HepG2 (cell line): ENCODE measurements around the gene SPAG9. TPM values are rescaled to one million over a fixed set of nuclear protein-coding genes. Genes with fewer than 3 reads are reported as not detected.
A peak's percentile ranks its signal among the peaks of the same experiment; 100 is the strongest.

Source experiments
- AHR ChIP-seq: IDR thresholded peaks from 2 replicates; pipeline ENCODE4 v1.6.1; 2018; ENCODE audit warnings: missing genetic modification reagents, missing compliant biosample characterization
- CEBPB ChIP-seq: IDR thresholded peaks from 2 replicates; pipeline ENCODE4 v1.6.1; 2011; ENCODE audit warnings: low read depth, low read length, improper control_type of control experiment, borderline replicate concordance
- CREM ChIP-seq, 2 experiments: sonication (generic) in 1 of 2; formaldehyde crosslinking in 1 of 2; IDR thresholded peaks; 2 replicates each; pipeline versions ENCODE4 v1.4.0 to v1.6.1; 2016 to 2020; ENCODE audit warnings: antibody characterized with exemption in 1 of 2, mild to moderate bottlenecking in 1 of 2, missing genetic modification reagents in 1 of 2
- ESRRA ChIP-seq: sonication (generic); formaldehyde crosslinking; IDR thresholded peaks from 2 replicates; pipeline ENCODE4 v1.5.1; 2020; ENCODE audit warnings: mild to moderate bottlenecking, low read depth, missing genetic modification reagents
- HDAC1 ChIP-seq: sonication (generic); formaldehyde crosslinking; IDR thresholded peaks from 2 replicates; pipeline ENCODE4 v1.5.1; 2020; ENCODE audit warnings: mild to moderate bottlenecking, missing genetic modification reagents
- HIC2 ChIP-seq: sonication (generic); formaldehyde crosslinking; IDR thresholded peaks from 2 replicates; pipeline ENCODE4 v1.9.0; 2022; ENCODE audit warnings: low read depth, missing genetic modification reagents
- HNF4A ChIP-seq: sonication (generic); formaldehyde crosslinking; IDR thresholded peaks from 2 replicates; pipeline ENCODE4 v1.4.0; 2020; ENCODE audit warnings: missing genetic modification reagents
- HNF4G ChIP-seq, 2 experiments: sonication (generic) in 1 of 2; formaldehyde crosslinking in 1 of 2; IDR thresholded peaks; 2 replicates each; pipeline versions ENCODE4 v1.4.0 to v1.6.1; 2011 to 2020; ENCODE audit warnings: borderline replicate concordance in 2 of 2, low read depth in 2 of 2, mild to moderate bottlenecking in 2 of 2, low read length in 1 of 2, missing genetic modification reagents in 1 of 2, moderate library complexity in 1 of 2
- KDM3A ChIP-seq: IDR thresholded peaks from 2 replicates; pipeline ENCODE4 v1.6.1; 2018; ENCODE audit warnings: low read depth, missing compliant biosample characterization
- MED1 ChIP-seq: sonication (generic); formaldehyde crosslinking; IDR thresholded peaks from 2 replicates; pipeline ENCODE4 v1.4.0; 2020; ENCODE audit warnings: missing genetic modification reagents
- MIXL1 ChIP-seq: IDR thresholded peaks from 2 replicates; pipeline ENCODE4 v1.6.1; 2016
- NCOA5 ChIP-seq: sonication (generic); formaldehyde crosslinking; IDR thresholded peaks from 2 replicates; pipeline ENCODE4 v1.4.0; 2020; ENCODE audit warnings: missing genetic modification reagents
- PAXIP1 ChIP-seq: sonication (generic); formaldehyde crosslinking; conservative IDR thresholded peaks from 2 replicates; pipeline ENCODE4 v1.4.0; 2020; ENCODE audit warnings: mild to moderate bottlenecking, missing genetic modification reagents, moderate library complexity
- RFXAP ChIP-seq: sonication (generic); formaldehyde crosslinking; IDR thresholded peaks from 2 replicates; pipeline ENCODE4 v1.4.0; 2020; ENCODE audit warnings: missing genetic modification reagents, borderline replicate concordance
- SKI ChIP-seq: fragments of 450-650 bp; IDR thresholded peaks from one replicate; pipeline ENCODE4 v1.6.1; 2018; ENCODE audit warnings: mild to moderate bottlenecking; ENCODE audit not compliant: partially characterized antibody
- SOX13 ChIP-seq, 3 experiments: fragments of 450-650 bp in 1 of 3; sonication (generic) in 1 of 3; formaldehyde crosslinking in 1 of 3; IDR thresholded peaks in 2 of 3; conservative IDR thresholded peaks in 1 of 3; 2 replicates each; pipeline versions ENCODE4 v1.5.0 to v1.6.1; 2016 to 2020; ENCODE audit warnings: antibody characterized with exemption in 1 of 3, mild to moderate bottlenecking in 1 of 3, missing compliant biosample characterization in 1 of 3, missing genetic modification reagents in 1 of 3, moderate library complexity in 1 of 3
- TBX3 ChIP-seq: fragments of 450-650 bp; IDR thresholded peaks from 2 replicates; pipeline ENCODE4 v1.6.1; 2017; ENCODE audit warnings: antibody characterized with exemption, mild to moderate bottlenecking, inconsistent platforms, borderline replicate concordance
- ZNF331 ChIP-seq: sonication (generic); formaldehyde crosslinking; IDR thresholded peaks from 2 replicates; pipeline ENCODE4 v1.4.0; 2020; ENCODE audit warnings: missing genetic modification reagents
- ZNF432 ChIP-seq: sonication (generic); formaldehyde crosslinking; IDR thresholded peaks from 2 replicates; pipeline ENCODE4 v1.5.0; 2020; ENCODE audit warnings: missing genetic modification reagents, mild to moderate bottlenecking, borderline replicate concordance
- ZNF501 ChIP-seq: sonication (generic); formaldehyde crosslinking; IDR thresholded peaks from 2 replicates; pipeline ENCODE4 v1.5.1; 2020; ENCODE audit warnings: mild to moderate bottlenecking, moderate library complexity, missing genetic modification reagents
- ZNF556 ChIP-seq: sonication (generic); formaldehyde crosslinking; IDR thresholded peaks from 2 replicates; pipeline ENCODE4 v1.4.0; 2020; ENCODE audit warnings: mild to moderate bottlenecking, missing genetic modification reagents, borderline replicate concordance
- ZNF691 ChIP-seq: sonication (generic); formaldehyde crosslinking; IDR thresholded peaks from 2 replicates; pipeline ENCODE4 v1.4.0; 2020; ENCODE audit warnings: missing genetic modification reagents, low read depth, mild to moderate bottlenecking, borderline replicate concordance
- polyA plus RNA-seq, 8 experiments: library from polyadenylated mRNA; depleted of rRNA in 3 of 8; stranded (reverse) in 7 of 8; unstranded in 1 of 8; fragments of >200 nt; fragmentation: Illumina TruSeq in 4 of 8; extraction: Trizol in 4 of 8; gene quantifications; 2 replicates each; pipeline versions ENCODE4 v1.2.1 to v1.2.3, GENCODE V29; 2011 to 2016; ENCODE audit warnings: low read depth in 4 of 8, missing spikeins in 1 of 8, mixed read lengths in 1 of 8; ENCODE audit not compliant: insufficient read depth in 1 of 8
- total RNA-seq, 5 experiments: library from RNA; depleted of rRNA; stranded (reverse); fragments of >200 nt; fragmentation: Illumina TruSeq; extraction: Trizol; gene quantifications; 2 replicates each; pipeline ENCODE4 v1.2.3, GENCODE V29; 2016; ENCODE audit warnings: low read depth in 1 of 5

The SPAG9 gene
- total and polyA plus RNA-seq, 2 of the 13 experiments (the other 11 are each of a cell fraction or from before 2014, with no cell fraction given): 43.2 to 78.6 TPM

GRCh38 chr17:51097708-51098446 lies 22.8 kb downstream of the SPAG9 start (continued):
- peak; percentile 34; the same call in 1 of the 2 replicates for TF ChIP-seq ESRRA (CRISPR knock-in tag)
- no peak for TF ChIP-seq ZNF432 (CRISPR knock-in tag)
- 0 out of 2 replicates have a peak, but pooled peaks have one; percentile 34 for TF ChIP-seq HIC2 (CRISPR knock-in tag)
- peak; percentile 57 for TF ChIP-seq HNF4A (CRISPR knock-in tag)
- peak; percentile 77; the same call in 1 of the 2 replicates for TF ChIP-seq TBX3
- TF ChIP-seq NCOA5: no peak
- peak; percentile 31; the same call in 1 of the 2 replicates for TF ChIP-seq CEBPB
- no peak for TF ChIP-seq CREM (IDR thresholded peaks at IDR 0.05)
- no peak for TF ChIP-seq CREM (CRISPR knock-in tag; IDR thresholded peaks at IDR 0.05)
- peak; percentile 55 for TF ChIP-seq PAXIP1 (CRISPR knock-in tag)
- peak; percentile 74 for TF ChIP-seq SKI
- no peak for TF ChIP-seq SOX13 (IDR thresholded peaks at IDR 0.05)
- peak in 1 of 2 experiments; percentile 68; a peak in 2 of 4 replicates for TF ChIP-seq SOX13 (CRISPR knock-in tag; conservative IDR thresholded peaks at IDR 0.05 in 1 of 2, IDR thresholded peaks at IDR 0.05 in 1 of 2)
- peak; percentile 38; the same call in 1 of the 2 replicates for TF ChIP-seq MED1
- 0 out of 2 replicates have a peak, but pooled peaks have one; percentile 32 for TF ChIP-seq ZNF331 (CRISPR knock-in tag)
- 0 out of 2 replicates have a peak, but pooled peaks have one; percentile 57 for TF ChIP-seq RFXAP (CRISPR knock-in tag)
- TF ChIP-seq ZNF556 (CRISPR knock-in tag): 0 out of 2 replicates have a peak, but pooled peaks have one; percentile 16
- TF ChIP-seq ZNF501 (CRISPR knock-in tag): peak; percentile 48; the same call in 1 of the 2 replicates
- TF ChIP-seq ZNF691 (CRISPR knock-in tag): 0 out of 2 replicates have a peak, but pooled peaks have one; percentile 15
- peak; percentile 63 for TF ChIP-seq HNF4G (IDR thresholded peaks at IDR 0.05; ENCODE audit: borderline replicate concordance, low read depth, low read length)
- TF ChIP-seq HNF4G (CRISPR knock-in tag; IDR thresholded peaks at IDR 0.05; ENCODE audit: borderline replicate concordance, low read depth): no peak
- no peak for TF ChIP-seq AHR (CRISPR knock-in tag)
- 0 out of 2 replicates have a peak, but pooled peaks have one; percentile 38 for TF ChIP-seq MIXL1 (CRISPR knock-in tag)
- TF ChIP-seq HDAC1 (CRISPR knock-in tag): peak; percentile 57
- no peak for TF ChIP-seq KDM3A (CRISPR knock-in tag)
